K562 (cell line): ENCODE data around the gene SLC29A3. TPM values are rescaled to one million over a fixed set of nuclear protein-coding genes. Genes with fewer than 3 reads are reported as not detected.

ENCODE experiments used
- ATAC-seq: fragments of 200-7000 bp; cut with Tn5 transposase; 3 replicates; pipeline ENCODE4 v1.9.1; 2020; ENCODE audit warnings: moderate library complexity
- BruUV-seq: library from RNA; stranded (reverse); fragments of 400-500 nt; replicated peaks from 2 replicates; lab custom pipeline; 2021; lab: Mats Ljungman, UMichigan
- CTCF ChIA-PET: fragments of 300-600 bp; formaldehyde crosslinking; extraction: SDS; loops from one replicate; lab custom pipeline; 2021; ENCODE audit warnings: low intra/inter-chr PET ratio; lab: Yijun Ruan, JAX
- POLR2A ChIA-PET: fragments of 300-600, 350-650 bp; sonication (Branson Sonifier 250); formaldehyde crosslinking; extraction: SDS; loops from one replicate; lab custom pipeline; 2021; ENCODE audit warnings: antibody characterized with exemption, inconsistent platforms; lab: Yijun Ruan, JAX
- DNase-seq, 4 experiments: peaks; one replicate each; pipeline versions ENCODE4 v3.0.0 to v3.0.0-alpha.2; 2011 to 2018; ENCODE audit warnings: low spot score in 3 of 4, mixed read lengths in 3 of 4; ENCODE audit errors: extremely low read depth in 1 of 4
- FAIRE-seq: peaks from 2 replicates; lab custom pipeline; 2011; peaks lifted over from hg19 to GRCh38; lab: Jason Lieb, UNC
- H2AFZ ChIP-seq: 2 replicates; pipeline ENCODE4 v1.6.0; 2011; ENCODE audit warnings: low read depth, low read length, control low read depth, inconsistent platforms
- H3K27ac ChIP-seq: fragments of 200-600 bp; 3 replicates; pipeline ENCODE4 v1.8.0; 2011; ENCODE audit warnings: low read depth, mild to moderate bottlenecking, control low read depth, inconsistent platforms, low read length, moderate library complexity, mixed read lengths; ENCODE audit errors: extremely low read depth
- H3K27me3 ChIP-seq, 2 experiments: fragments of 300-600 bp in 1 of 2; 2 replicates in 1 of 2; 3 replicates in 1 of 2; pipeline versions ENCODE4 v1.6.0 to v1.8.0; 2011; ENCODE audit warnings: inconsistent platforms in 2 of 2, low read length in 2 of 2, mild to moderate bottlenecking in 1 of 2, mixed read lengths in 1 of 2, moderate library complexity in 1 of 2; ENCODE audit not compliant: control insufficient read depth in 2 of 2, insufficient read depth in 2 of 2
- H3K36me3 ChIP-seq: fragments of 300-600 bp; 3 replicates; pipeline ENCODE4 v1.8.0; 2011; ENCODE audit warnings: mild to moderate bottlenecking, low read length, inconsistent platforms; ENCODE audit not compliant: control insufficient read depth, insufficient read depth
- H3K4me1 ChIP-seq, 2 experiments: fragments of 200-600 bp in 1 of 2; replicated peaks in 1 of 2; 2 replicates in 1 of 2; 3 replicates in 1 of 2; pipeline versions ENCODE4 v1.5.1 to v1.8.0; 2011; ENCODE audit warnings: inconsistent platforms in 2 of 2, low read length in 2 of 2, mild to moderate bottlenecking in 1 of 2, mixed read lengths in 1 of 2, moderate library complexity in 1 of 2; ENCODE audit not compliant: control insufficient read depth in 2 of 2, insufficient read depth in 2 of 2
- H3K4me2 ChIP-seq: 2 replicates; pipeline ENCODE4 v1.6.1; 2011; ENCODE audit warnings: low read length, control low read depth, inconsistent platforms, mixed read lengths; ENCODE audit not compliant: insufficient read depth
- H3K4me3 ChIP-seq: fragments of 200-600 bp; sonication (generic), shearing (Covaris generic); 2 replicates; pipeline ENCODE4 v1.5.1; 2016; ENCODE audit warnings: control low read depth, inconsistent platforms
- H3K79me2 ChIP-seq: fragments of 200-600 bp; 3 replicates; pipeline ENCODE4 v1.8.0; 2011; ENCODE audit warnings: low read length, inconsistent platforms; ENCODE audit not compliant: control insufficient read depth, insufficient read depth
- H3K9ac ChIP-seq, 2 experiments: 2 replicates each; pipeline versions ENCODE4 v1.6.0 to v1.6.1; 2011; ENCODE audit warnings: low read depth in 2 of 2, low read length in 2 of 2, control low read depth in 1 of 2, inconsistent platforms in 1 of 2, mild to moderate bottlenecking in 1 of 2, mixed read lengths in 1 of 2; ENCODE audit not compliant: insufficient read depth in 1 of 2
- H3K9me1 ChIP-seq: one replicate; pipeline ENCODE4 v1.6.0; 2011; ENCODE audit warnings: inconsistent platforms, mild to moderate bottlenecking, low read length, moderate library complexity; ENCODE audit not compliant: control insufficient read depth, insufficient read depth
- H3K9me3 ChIP-seq: replicated peaks from 2 replicates; pipeline ENCODE4 v1.5.1; 2011; ENCODE audit warnings: low read depth, low read length, inconsistent platforms; ENCODE audit not compliant: control insufficient read depth, insufficient read depth
- H4K20me1 ChIP-seq: replicated peaks from 2 replicates; pipeline ENCODE4 v1.6.1; 2011; ENCODE audit warnings: low read length, inconsistent platforms, mixed read lengths; ENCODE audit not compliant: control insufficient read depth, insufficient read depth
- E2F6 ChIP-seq, 2 experiments: IDR thresholded peaks; 2 replicates each; pipeline ENCODE4 v1.6.1; 2011; ENCODE audit warnings: borderline replicate concordance in 1 of 2, control low read depth in 1 of 2, low read depth in 1 of 2, low read length in 1 of 2, mild to moderate bottlenecking in 1 of 2, mixed read lengths in 1 of 2, moderate library complexity in 1 of 2; ENCODE audit not compliant: insufficient read depth in 1 of 2, insufficient read length in 1 of 2, poor library complexity in 1 of 2, severe bottlenecking in 1 of 2; ENCODE audit errors: extremely low read depth in 1 of 2
- MYC ChIP-seq, 2 experiments: fragments of 250-450 bp in 1 of 2; sonication (Bioruptor Pico) in 1 of 2; IDR thresholded peaks; 2 replicates each; pipeline versions ENCODE4 v1.5.1 to v1.6.1; 2012 to 2021; ENCODE audit warnings: low read depth in 2 of 2, borderline replicate concordance in 1 of 2, improper control_type of control experiment in 1 of 2, low read length in 1 of 2, mild to moderate bottlenecking in 1 of 2, moderate library complexity in 1 of 2
- RB1 ChIP-seq: fragments of 450-650 bp; IDR thresholded peaks from 2 replicates; pipeline ENCODE4 v1.6.1; 2017; ENCODE audit warnings: low read depth, mild to moderate bottlenecking
- REST ChIP-seq, 2 experiments: fragments of 450-650 bp; formaldehyde crosslinking in 1 of 2; IDR thresholded peaks; 2 replicates each; pipeline versions ENCODE4 v1.4.0 to v1.6.1; 2014 to 2020; ENCODE audit warnings: mild to moderate bottlenecking in 2 of 2, borderline replicate concordance in 1 of 2, low read depth in 1 of 2
- ZBTB33 ChIP-seq: sonication (generic); formaldehyde crosslinking; IDR thresholded peaks from 2 replicates; pipeline ENCODE4 v1.8.1; 2023; ENCODE audit warnings: mild to moderate bottlenecking, missing genetic modification reagents
- WGBS: fragments of 100-300 bp; shearing (Covaris generic); methylation state at CpG from one replicate; pipeline ENCODE4 v1.1.6; 2016; ENCODE audit warnings: low coverage, mixed read lengths; ENCODE audit not compliant: insufficient coverage; ENCODE audit errors: missing lambda C conversion rate; 5-methylcytosine and 5-hydroxymethylcytosine counted together
- in situ Hi-C: fragments of 300-500 bp; cut with MboI; formaldehyde crosslinking; loops from 4 replicates; pipeline ENCODE4 v1.15.0; 2018; ENCODE audit warnings: inconsistent platforms, mixed read lengths
- intact Hi-C: fragments of 100-400 bp; cut with micrococcal nuclease; formaldehyde crosslinking; loops from 2 replicates; pipeline ENCODE4 v1.14.2; 2022
- polyA plus RNA-seq, 8 experiments: library from polyadenylated mRNA; depleted of rRNA in 4 of 8; stranded (reverse) in 5 of 8; unstranded in 3 of 8; fragments of >200 nt; fragmentation: Nextera tagmentation in 2 of 8; fragmentation: Illumina TruSeq in 1 of 8; extraction: Ambion mirVana in 2 of 8; extraction: Trizol in 1 of 8; gene quantifications; 2 replicates each; pipeline versions ENCODE4 v1.2.1 to v1.2.3, GENCODE V29; 2011 to 2014; ENCODE audit warnings: inconsistent platforms in 1 of 8, missing spikeins in 1 of 8
- total RNA-seq, 7 experiments: library from RNA; depleted of rRNA in 6 of 7; stranded (reverse); fragments of >200 nt in 6 of 7; fragmentation: Illumina TruSeq in 2 of 7; extraction: Trizol in 2 of 7; gene quantifications; 2 replicates each; pipeline versions ENCODE4 v1.2.1 to v1.2.3, GENCODE V29; 2011 to 2021; ENCODE audit warnings: low replicate concordance in 1 of 7

SLC29A3 gene
- total and polyA plus RNA-seq, 9 of the 15 experiments (the other 6 are each of a cell fraction or from before 2014, with no cell fraction given): 2.1 to 10.7 (median 4.6) TPM

DNA sequence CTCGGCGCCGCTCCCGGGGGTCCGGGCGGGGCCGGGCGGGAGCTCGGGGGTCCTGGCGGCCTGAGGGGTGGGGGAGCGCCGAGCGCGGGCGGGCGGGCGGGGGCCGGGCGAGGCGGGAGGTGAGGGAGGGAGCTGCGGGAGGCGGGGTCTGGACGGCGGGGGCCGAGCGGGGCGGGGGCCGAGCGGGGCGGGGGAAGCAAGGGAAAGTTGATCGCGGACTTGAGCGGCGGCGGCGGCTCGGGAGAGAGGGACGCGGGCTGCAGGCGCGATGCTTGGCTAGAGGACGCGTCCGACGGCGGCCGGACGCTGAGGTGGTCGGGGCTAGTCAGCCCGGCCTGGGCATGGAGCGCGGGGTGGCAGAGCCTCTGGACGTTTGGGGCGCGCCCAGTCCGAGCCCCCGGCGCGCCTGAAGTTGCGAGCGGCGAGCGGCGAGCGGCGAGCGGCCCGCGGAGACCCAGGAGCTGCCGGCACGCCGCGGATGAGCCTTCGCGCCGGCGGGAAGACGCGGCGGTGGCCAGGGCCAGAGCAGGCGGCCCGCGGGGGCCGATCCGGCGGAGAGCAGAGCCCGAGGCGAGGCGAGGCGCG is 77.7 kb downstream of the SLC29A3 start, which contains the start of gene CDH23:
Gene CDH23, plus strand, starts transcription at position 210 of the 585 bp plus-strand sequence. CDS start 42,912 bp downstream, outside the sequence.
- ChIA-PET POLR2A (interaction anchor here (0.6 kb wide), 1 partner anchor 38 kb away, joined by 4 read pairs; no protein-coding TSS in a partner anchor), CTCF (interaction anchor here (0.6 kb wide), 1 partner anchor 287 kb away, joined by 4 read pairs; no protein-coding TSS in a partner anchor)
- no TSS peak for BruUV-seq
- H3K4me1 ChIP-seq: peaks cover 0 to 20% of the 10 kb centered on the region in 2 experiments; a peak in 2 of 5 replicates
- ATAC-seq (peak; percentile 42; the same call in 2 of the 3 replicates), DNase-seq (peak; percentile 36 to 80 (median 63)), FAIRE-seq (no peak)
- 0 out of 2 replicates have a peak within 1 kb of the TSS, but pooled peaks have one; percentile 48 for H2AFZ ChIP-seq
- no peak within 1 kb of the TSS for H3K4me3 ChIP-seq
- H3K9me3 ChIP-seq: no peaks in the 10 kb centered on the region
- H3K36me3 ChIP-seq: no peaks in the 10 kb centered on the region
- TF ChIP-seq ZBTB33 (CRISPR knock-in tag) (no peak), REST (IDR thresholded peaks at IDR 0.05; ENCODE audit: borderline replicate concordance) (no peak), REST (CRISPR knock-in tag; IDR thresholded peaks at IDR 0.05; ENCODE audit: low read depth) (no peak), RB1 (0 out of 2 replicates have a peak, but pooled peaks have one; percentile 19), E2F6 (IDR thresholded peaks at IDR 0.05; ENCODE audit: borderline replicate concordance in 1 of 2, extremely low read depth in 1 of 2, insufficient read depth in 1 of 2, insufficient read length in 1 of 2, low read depth in 1 of 2, low read length in 1 of 2, poor library complexity in 1 of 2, severe bottlenecking in 1 of 2) (peak in 1 of 2 experiments; percentile 46), MYC (IDR thresholded peaks at IDR 0.05; ENCODE audit: low read depth, low read length) (no peak), MYC (CRISPR knock-in tag; IDR thresholded peaks at IDR 0.05; ENCODE audit: borderline replicate concordance, low read depth) (no peak)
- H3K4me2 ChIP-seq: peak within 1 kb of the TSS; percentile 26; the same call in 1 of the 2 replicates
- 8% methylated on average over 5 of the region's 91 CpGs for WGBS
- in situ Hi-C loops (no loop called here), intact Hi-C loops (loop anchor here (5.0 kb wide), 3 partner anchors 75 to 415 kb away; no protein-coding TSS in a partner anchor)
- no peaks in the 10 kb centered on the region for H3K9me1 ChIP-seq
- H3K79me2 ChIP-seq: no peaks in the 10 kb centered on the region
- H3K9ac ChIP-seq: peak within 1 kb of the TSS in 1 of 2 experiments; percentile 43; a peak in 1 of 4 replicates
- no peak within 1 kb of the TSS for H3K27ac ChIP-seq
- peaks cover 69 to 91% of the 10 kb centered on the region in 2 experiments for H3K27me3 ChIP-seq
- H4K20me1 ChIP-seq: peaks cover 13% of the 10 kb centered on the region
